H9 (cell line): Measurements from ENCODE around the gene SUFU. TPM values are rescaled to one million over a fixed set of nuclear protein-coding genes. Genes with fewer than 3 reads are reported as not detected.

ENCODE experiments used
- DNase-seq: peaks from one replicate; pipeline ENCODE4 v3.0.0-alpha.2; 2017
- H2AFZ ChIP-seq: one replicate; pipeline ENCODE4 v1.6.1; 2013; ENCODE audit warnings: mild to moderate bottlenecking, low read length, control low read depth, moderate library complexity
- H2AK5ac ChIP-seq: 2 replicates; pipeline ENCODE4 v1.6.1; 2013; ENCODE audit warnings: low read length, control low read depth, mixed read lengths; ENCODE audit not compliant: insufficient read length
- H2BK120ac ChIP-seq: one replicate; pipeline ENCODE4 v1.6.1; 2013; ENCODE audit warnings: low read depth, mild to moderate bottlenecking, low read length, control low read depth, inconsistent platforms; ENCODE audit not compliant: poor library complexity, severe bottlenecking
- H2BK12ac ChIP-seq: 2 replicates; pipeline ENCODE4 v1.6.1; 2013; ENCODE audit warnings: low read length, control low read depth, mixed read lengths, low read depth; ENCODE audit not compliant: insufficient read length
- H2BK15ac ChIP-seq: 2 replicates; pipeline ENCODE4 v1.6.1; 2013; ENCODE audit warnings: low read depth, low read length, control low read depth
- H2BK20ac ChIP-seq: one replicate; pipeline ENCODE4 v1.6.1; 2013; ENCODE audit warnings: low read depth, mild to moderate bottlenecking, low read length, control low read depth, inconsistent platforms; ENCODE audit not compliant: poor library complexity, severe bottlenecking
- H2BK5ac ChIP-seq: 2 replicates; pipeline ENCODE4 v1.6.1; 2013; ENCODE audit warnings: low read length, control low read depth, mixed read lengths; ENCODE audit not compliant: insufficient read length
- H3K14ac ChIP-seq: 2 replicates; pipeline ENCODE4 v1.6.1; 2013; ENCODE audit warnings: low read length, control low read depth; ENCODE audit not compliant: insufficient read depth
- H3K18ac ChIP-seq: 2 replicates; pipeline ENCODE4 v1.6.1; 2013; ENCODE audit warnings: low read depth, mild to moderate bottlenecking, mixed read lengths, low read length, control low read depth; ENCODE audit not compliant: insufficient read length
- H3K23ac ChIP-seq: 2 replicates; pipeline ENCODE4 v1.6.1; 2013; ENCODE audit warnings: low read length, control low read depth, mixed read lengths, low read depth; ENCODE audit not compliant: insufficient read length
- H3K23me2 ChIP-seq: 2 replicates; pipeline ENCODE4 v1.6.1; 2013; ENCODE audit warnings: low read depth, mild to moderate bottlenecking, mixed read lengths, low read length, control low read depth; ENCODE audit not compliant: insufficient read length, poor library complexity, severe bottlenecking
- H3K27ac ChIP-seq: 2 replicates; pipeline ENCODE4 v1.5.1; 2013; ENCODE audit warnings: low read length, control low read depth, mixed read lengths, low read depth; ENCODE audit not compliant: insufficient read length
- H3K27me3 ChIP-seq: 2 replicates; pipeline ENCODE4 v1.6.1; 2013; ENCODE audit warnings: low read length, control low read depth, inconsistent platforms; ENCODE audit not compliant: insufficient read depth
- H3K4ac ChIP-seq: 2 replicates; pipeline ENCODE4 v1.6.1; 2013; ENCODE audit warnings: low read depth, mild to moderate bottlenecking, control low read depth, inconsistent platforms, low read length, moderate library complexity
- H3K4me1 ChIP-seq: 2 replicates; pipeline ENCODE4 v1.6.1; 2013; ENCODE audit warnings: low read length, control low read depth, inconsistent platforms; ENCODE audit not compliant: insufficient read depth
- H3K4me2 ChIP-seq: 2 replicates; pipeline ENCODE4 v1.6.1; 2013; ENCODE audit warnings: low read length, control low read depth, mixed read lengths; ENCODE audit not compliant: insufficient read length, insufficient read depth
- H3K56ac ChIP-seq: 2 replicates; pipeline ENCODE4 v1.6.1; 2013; ENCODE audit warnings: low read depth, mild to moderate bottlenecking, mixed read lengths, low read length, control low read depth; ENCODE audit not compliant: insufficient read length
- H3K79me1 ChIP-seq: 2 replicates; pipeline ENCODE4 v1.6.1; 2013; ENCODE audit warnings: low read depth, mild to moderate bottlenecking, moderate library complexity, low read length, control low read depth, inconsistent platforms; ENCODE audit not compliant: insufficient read depth, poor library complexity, severe bottlenecking
- H3K79me2 ChIP-seq: 2 replicates; pipeline ENCODE4 v1.6.1; 2013; ENCODE audit warnings: low read length, control low read depth, inconsistent platforms; ENCODE audit not compliant: insufficient read depth
- H3K9ac ChIP-seq: 2 replicates; pipeline ENCODE4 v1.6.1; 2013; ENCODE audit warnings: low read length, control low read depth, mixed read lengths; ENCODE audit not compliant: insufficient read length; ENCODE audit errors: extremely low read depth
- H3K9me3 ChIP-seq: one replicate; pipeline ENCODE4 v1.6.1; 2013; ENCODE audit warnings: low read depth, low read length, inconsistent platforms; ENCODE audit not compliant: control insufficient read depth
- H3T11ph ChIP-seq: one replicate; pipeline ENCODE4 v1.6.1; 2013; ENCODE audit warnings: mild to moderate bottlenecking, low read length, control low read depth, inconsistent platforms
- H4K20me1 ChIP-seq: one replicate; pipeline ENCODE4 v1.6.1; 2013; ENCODE audit not compliant: control insufficient read depth, insufficient read length, insufficient read depth
- H4K5ac ChIP-seq: 2 replicates; pipeline ENCODE4 v1.6.1; 2013; ENCODE audit warnings: low read depth, mild to moderate bottlenecking, mixed read lengths, low read length, control low read depth; ENCODE audit not compliant: insufficient read length
- H4K8ac ChIP-seq: replicated peaks from 2 replicates; pipeline ENCODE4 v1.6.1; 2013; ENCODE audit warnings: low read length, control low read depth, mixed read lengths, low read depth; ENCODE audit not compliant: insufficient read length
- H4K91ac ChIP-seq: 2 replicates; pipeline ENCODE4 v1.6.1; 2013; ENCODE audit warnings: low read depth, mild to moderate bottlenecking, moderate library complexity, mixed read lengths, low read length, control low read depth; ENCODE audit not compliant: insufficient read length
- H3K27ac Mint-ChIP-seq, 3 experiments: 2 replicates in 2 of 3; 3 replicates in 1 of 3; pipeline ENCODE4 v1.8.0; 2020 to 2021; ENCODE audit warnings: mixed read lengths in 3 of 3, mild to moderate bottlenecking in 1 of 3, moderate library complexity in 1 of 3
- H3K27me3 Mint-ChIP-seq: 2 replicates; pipeline ENCODE4 v1.8.0; 2021; ENCODE audit warnings: low read depth, mild to moderate bottlenecking, moderate library complexity, mixed read lengths
- H3K36me3 Mint-ChIP-seq, 3 experiments: 2 replicates in 2 of 3; 3 replicates in 1 of 3; pipeline ENCODE4 v1.8.0; 2020 to 2021; ENCODE audit warnings: low read depth in 3 of 3, mixed read lengths in 3 of 3; ENCODE audit not compliant: insufficient read depth in 1 of 3
- H3K4me1 Mint-ChIP-seq, 2 experiments: 2 replicates each; pipeline ENCODE4 v1.8.0; 2020; ENCODE audit warnings: mixed read lengths in 2 of 2
- H3K4me3 Mint-ChIP-seq, 2 experiments: 2 replicates in 1 of 2; 3 replicates in 1 of 2; pipeline ENCODE4 v1.8.0; 2020 to 2021; ENCODE audit warnings: mild to moderate bottlenecking in 2 of 2, mixed read lengths in 2 of 2, moderate library complexity in 1 of 2
- H3K9me3 Mint-ChIP-seq, 2 experiments: 2 replicates in 1 of 2; 3 replicates in 1 of 2; pipeline ENCODE4 v1.8.0; 2020; ENCODE audit warnings: mild to moderate bottlenecking in 2 of 2, mixed read lengths in 2 of 2, moderate library complexity in 1 of 2
- WGBS: extraction: QIAGEN DNeasy Blood & Tissue Kit; methylation state at CpG from one replicate; pipeline ENCODE4 v1.1.7; 2013; ENCODE audit warnings: missing lambda C conversion rate, low lambda C conversion rate, mixed read lengths; ENCODE audit not compliant: insufficient read length; ENCODE audit errors: extremely low coverage; 5-methylcytosine and 5-hydroxymethylcytosine counted together
- total RNA-seq: library from RNA; stranded (reverse); gene quantifications from 2 replicates; pipeline ENCODE4 v1.2.1, GENCODE V29; 2021
- TF ChIP-seq, protein P1 (sequence below): fragments of 200-600 bp; sonication (generic); conservative IDR thresholded peaks from 3 replicates; pipeline ENCODE4 v1.8.0; 2021; ENCODE audit warnings: antibody characterized with exemption, mild to moderate bottlenecking

The SUFU gene
- total RNA-seq, 1 experiment from 2014 or later, result 9.5 TPM

DNA sequence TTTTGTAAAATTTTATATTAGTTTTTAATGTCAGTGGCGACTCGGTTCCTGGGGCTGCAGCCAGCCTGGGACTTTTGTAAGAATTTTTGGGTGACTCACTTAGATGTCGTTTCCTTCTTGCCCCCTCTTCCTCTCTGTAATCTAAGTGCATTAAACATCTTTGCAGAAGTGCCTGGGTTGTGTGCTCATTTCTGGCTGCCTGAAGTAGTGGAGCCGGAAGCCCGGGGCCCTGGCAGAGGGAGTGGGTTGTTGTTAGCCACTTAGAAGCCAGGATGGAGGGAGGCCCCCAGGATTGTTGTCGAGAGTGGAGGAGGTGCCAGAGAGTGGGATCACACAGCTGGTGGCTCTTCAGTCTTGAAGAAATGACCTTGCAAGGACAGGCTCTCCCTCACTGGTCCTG, 129.5 kb downstream of the SUFU start:
- Histone ChIP-seq H4K5ac (no peak overlapping the region), H2BK20ac (no peak overlapping the region), H3K27me3 (no peaks in the 10 kb centered on the region), H3K79me1 (no peaks in the 10 kb centered on the region), H3K4me1 (peaks cover 13% of the 10 kb centered on the region), H3K14ac (no peak overlapping the region), H3K9ac (no peak overlapping the region), H3K23me2 (no peaks in the 10 kb centered on the region), H4K20me1 (no peaks in the 10 kb centered on the region), H2AFZ (no peak overlapping the region), H3K27ac (no peak overlapping the region), H3K4me2 (no peak overlapping the region), H3K23ac (no peak overlapping the region), H4K8ac (no peak overlapping the region), H2BK120ac (no peak overlapping the region), H3K4ac (no peak overlapping the region), H3K56ac (no peak overlapping the region), H4K91ac (no peak overlapping the region), H3K79me2 (no peaks in the 10 kb centered on the region), H2AK5ac (no peak overlapping the region), H3T11ph (no peak overlapping the region), H2BK5ac (no peak overlapping the region), H3K18ac (no peak overlapping the region), H3K9me3 (no peaks in the 10 kb centered on the region), H2BK12ac (no peak overlapping the region), H2BK15ac (no peak overlapping the region)
- Mint-ChIP-seq H3K9me3 (peaks cover 0 to 2% of the 10 kb centered on the region in 2 experiments; a peak in 1 of 5 replicates), H3K4me3 (no peak overlapping the region), H3K4me1 (peaks cover 57 to 62% of the 10 kb centered on the region in 2 experiments), H3K27me3 (no peaks in the 10 kb centered on the region; the same call in 1 of the 2 replicates), H3K36me3 (peaks cover 0 to 4% (median 0%) of the 10 kb centered on the region in 3 experiments; a peak in 4 of 7 replicates), H3K27ac (peak overlapping the region in 2 of 3 experiments; percentile 19 to 44; a peak in 2 of 7 replicates)
- WGBS, result no CpG with 5 or more reads among the region's 6 CpGs
- TF ChIP-seq, protein P1, sequence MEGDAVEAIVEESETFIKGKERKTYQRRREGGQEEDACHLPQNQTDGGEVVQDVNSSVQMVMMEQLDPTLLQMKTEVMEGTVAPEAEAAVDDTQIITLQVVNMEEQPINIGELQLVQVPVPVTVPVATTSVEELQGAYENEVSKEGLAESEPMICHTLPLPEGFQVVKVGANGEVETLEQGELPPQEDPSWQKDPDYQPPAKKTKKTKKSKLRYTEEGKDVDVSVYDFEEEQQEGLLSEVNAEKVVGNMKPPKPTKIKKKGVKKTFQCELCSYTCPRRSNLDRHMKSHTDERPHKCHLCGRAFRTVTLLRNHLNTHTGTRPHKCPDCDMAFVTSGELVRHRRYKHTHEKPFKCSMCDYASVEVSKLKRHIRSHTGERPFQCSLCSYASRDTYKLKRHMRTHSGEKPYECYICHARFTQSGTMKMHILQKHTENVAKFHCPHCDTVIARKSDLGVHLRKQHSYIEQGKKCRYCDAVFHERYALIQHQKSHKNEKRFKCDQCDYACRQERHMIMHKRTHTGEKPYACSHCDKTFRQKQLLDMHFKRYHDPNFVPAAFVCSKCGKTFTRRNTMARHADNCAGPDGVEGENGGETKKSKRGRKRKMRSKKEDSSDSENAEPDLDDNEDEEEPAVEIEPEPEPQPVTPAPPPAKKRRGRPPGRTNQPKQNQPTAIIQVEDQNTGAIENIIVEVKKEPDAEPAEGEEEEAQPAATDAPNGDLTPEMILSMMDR, result no peak
- no peak for DNase-seq
